Caco-2 (cell line): ENCODE data around the gene COX6B1. TPM values are rescaled to one million over a fixed set of nuclear protein-coding genes. Genes with fewer than 3 reads are reported as not detected.
A peak's percentile ranks its signal among the peaks of the same experiment; 100 is the strongest.

Source experiments
- BruUV-seq: library from RNA; stranded (reverse); fragments of 400-500 nt; replicated peaks from 2 replicates; lab custom pipeline; 2021; lab: Mats Ljungman, UMichigan
- CTCF ChIA-PET: fragments of 300-600 bp; sonication (Branson Sonifier 250); formaldehyde crosslinking; loops from one replicate; lab custom pipeline; 2022; ENCODE audit warnings: antibody characterized with exemption; lab: Charles Lee
- POLR2A ChIA-PET: fragments of 300-600 bp; sonication (Branson Sonifier 250); formaldehyde crosslinking; loops from one replicate; lab custom pipeline; 2022; ENCODE audit warnings: antibody characterized with exemption; lab: Charles Lee
- DNase-seq, 2 experiments: peaks; one replicate each; pipeline versions ENCODE4 v3.0.0 to v3.0.0-alpha.2; 2020 to 2022
- H3K27me3 ChIP-seq: replicated peaks from 2 replicates; pipeline ENCODE4 v1.6.0; 2011; ENCODE audit warnings: low read length; ENCODE audit not compliant: control insufficient read depth, insufficient read depth
- H3K36me3 ChIP-seq: 2 replicates; pipeline ENCODE4 v1.5.1; 2011; ENCODE audit warnings: low read length; ENCODE audit not compliant: control insufficient read depth, insufficient read depth
- H3K4me1 ChIP-seq: fragments of 250-450 bp; sonication (Bioruptor Pico); 2 replicates; pipeline ENCODE4 v1.5.1; 2020; ENCODE audit warnings: mild to moderate bottlenecking
- H3K4me3 ChIP-seq: 2 replicates; pipeline ENCODE4 v1.5.1; 2011; ENCODE audit warnings: low read depth, mild to moderate bottlenecking, control low read depth, low read length
- H3K9me3 ChIP-seq: fragments of 250-450 bp; sonication (Bioruptor Pico); 2 replicates; pipeline ENCODE4 v1.5.1; 2020; ENCODE audit warnings: mild to moderate bottlenecking, moderate library complexity
- H3K27ac Mint-ChIP-seq: one replicate; pipeline ENCODE4 v1.8.0; 2022; ENCODE audit warnings: mixed read lengths; ENCODE audit not compliant: unreplicated experiment
- H3K27me3 Mint-ChIP-seq: one replicate; pipeline ENCODE4 v1.8.0; 2022; ENCODE audit warnings: mixed read lengths; ENCODE audit not compliant: insufficient read depth, unreplicated experiment
- H3K36me3 Mint-ChIP-seq: one replicate; pipeline ENCODE4 v1.8.0; 2022; ENCODE audit warnings: mild to moderate bottlenecking, mixed read lengths; ENCODE audit not compliant: insufficient read depth, unreplicated experiment
- H3K4me1 Mint-ChIP-seq: one replicate; pipeline ENCODE4 v1.8.0; 2022; ENCODE audit warnings: low read depth, mixed read lengths; ENCODE audit not compliant: unreplicated experiment
- H3K4me3 Mint-ChIP-seq: one replicate; pipeline ENCODE4 v1.8.0; 2022; ENCODE audit warnings: mild to moderate bottlenecking, moderate library complexity, mixed read lengths; ENCODE audit not compliant: unreplicated experiment
- H3K9me3 Mint-ChIP-seq: one replicate; pipeline ENCODE4 v1.8.0; 2022; ENCODE audit warnings: mixed read lengths; ENCODE audit not compliant: unreplicated experiment
- intact Hi-C: fragments of 100-400 bp; cut with micrococcal nuclease; formaldehyde crosslinking; loops from one replicate; pipeline ENCODE4 v1.10.0; 2022; ENCODE audit not compliant: unreplicated experiment
- total RNA-seq: library from RNA; stranded (reverse); gene quantifications from 2 replicates; pipeline ENCODE4 v1.2.3, GENCODE V29; 2022
- TF ChIP-seq, protein P1 (sequence below), 2 experiments: fragments of 200-600 bp in 1 of 2; IDR thresholded peaks; 1 replicate in 1 of 2; 2 replicates in 1 of 2; pipeline versions ENCODE4 v1.5.1 to v1.8.0; 2011 to 2022; ENCODE audit warnings: antibody characterized with exemption in 1 of 2, control low read depth in 1 of 2, inconsistent platforms in 1 of 2, low read depth in 1 of 2, low read length in 1 of 2, mild to moderate bottlenecking in 1 of 2, moderate library complexity in 1 of 2; ENCODE audit not compliant: insufficient read depth in 1 of 2, severe bottlenecking in 1 of 2, unreplicated experiment in 1 of 2

The COX6B1 gene
- total RNA-seq, 1 experiment from 2014 or later, result 551 TPM

DNA sequence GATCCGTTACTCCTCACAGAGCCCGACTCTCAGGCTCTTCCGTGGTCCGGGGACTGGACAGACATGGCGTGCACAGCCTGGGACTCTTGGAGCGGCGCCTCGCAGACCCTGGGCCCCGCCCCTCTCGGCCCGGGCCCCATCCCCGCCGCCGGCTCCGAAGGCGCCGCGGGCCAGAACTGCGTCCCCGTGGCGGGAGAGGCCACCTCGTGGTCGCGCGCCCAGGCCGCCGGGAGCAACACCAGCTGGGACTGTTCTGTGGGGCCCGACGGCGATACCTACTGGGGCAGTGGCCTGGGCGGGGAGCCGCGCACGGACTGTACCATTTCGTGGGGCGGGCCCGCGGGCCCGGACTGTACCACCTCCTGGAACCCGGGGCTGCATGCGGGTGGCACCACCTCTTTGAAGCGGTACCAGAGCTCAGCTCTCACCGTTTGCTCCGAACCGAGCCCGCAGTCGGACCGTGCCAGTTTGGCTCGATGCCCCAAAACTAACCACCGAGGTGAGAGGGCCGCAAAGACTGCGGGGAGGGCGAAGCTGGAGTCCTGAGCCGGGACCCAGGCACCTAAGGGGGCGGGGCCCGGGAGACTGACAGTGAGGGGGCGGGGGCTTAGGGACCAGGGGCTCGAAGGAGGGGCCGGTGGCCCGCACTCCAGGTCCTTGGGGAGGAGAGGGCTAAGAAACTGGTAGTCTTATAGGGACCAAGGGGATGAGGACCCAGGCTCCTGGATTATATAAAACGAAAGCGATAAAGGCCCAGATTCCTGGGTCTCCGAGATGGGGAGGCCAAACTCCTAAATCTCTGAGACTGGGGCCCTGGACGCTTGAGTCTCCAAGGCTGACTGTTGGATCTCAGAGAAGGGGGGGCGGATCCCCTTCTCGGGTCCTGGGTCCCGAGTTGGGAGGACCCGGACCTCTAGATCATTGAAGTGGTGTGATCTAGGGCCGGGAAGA lies 4.6 kb upstream of the COX6B1 start:
- H3K4me3 Mint-ChIP-seq, result peak overlapping the region; percentile 74
- Histone ChIP-seq H3K36me3 (no peaks in the 10 kb centered on the region), H3K4me1 (peaks cover 26% of the 10 kb centered on the region), H3K27me3 (no peaks in the 10 kb centered on the region), H3K4me3 (peak overlapping the region; percentile 80), H3K9me3 (no peaks in the 10 kb centered on the region)
- no TSS peak for BruUV-seq
- peaks cover 28% of the 10 kb centered on the region for H3K36me3 Mint-ChIP-seq
- ChIA-PET POLR2A (interaction anchor here (0.5 to 1.9 kb wide), 6 partner anchors 8 to 133 kb away, joined by 3 to 10 read pairs (median 5); partner anchors contain the start of gene LIN37), CTCF (interaction anchor here (0.6 to 1.6 kb wide), 6 partner anchors 43 to 148 kb away, joined by 3 to 5 read pairs (median 3); no protein-coding TSS in a partner anchor)
- H3K9me3 Mint-ChIP-seq, result no peaks in the 10 kb centered on the region
- intact Hi-C loops, result loop anchor here (1.0 to 5.0 kb wide), 4 partner anchors 15 to 96 kb away; partner anchors contain the start of genes HAUS5 and TMEM147
- peak overlapping the region; percentile 36 for H3K27ac Mint-ChIP-seq
- DNase-seq, result peak; percentile 93 to 95
- peaks cover 12% of the 10 kb centered on the region for H3K4me1 Mint-ChIP-seq
- no peaks in the 10 kb centered on the region for H3K27me3 Mint-ChIP-seq
- TF ChIP-seq, protein P1, sequence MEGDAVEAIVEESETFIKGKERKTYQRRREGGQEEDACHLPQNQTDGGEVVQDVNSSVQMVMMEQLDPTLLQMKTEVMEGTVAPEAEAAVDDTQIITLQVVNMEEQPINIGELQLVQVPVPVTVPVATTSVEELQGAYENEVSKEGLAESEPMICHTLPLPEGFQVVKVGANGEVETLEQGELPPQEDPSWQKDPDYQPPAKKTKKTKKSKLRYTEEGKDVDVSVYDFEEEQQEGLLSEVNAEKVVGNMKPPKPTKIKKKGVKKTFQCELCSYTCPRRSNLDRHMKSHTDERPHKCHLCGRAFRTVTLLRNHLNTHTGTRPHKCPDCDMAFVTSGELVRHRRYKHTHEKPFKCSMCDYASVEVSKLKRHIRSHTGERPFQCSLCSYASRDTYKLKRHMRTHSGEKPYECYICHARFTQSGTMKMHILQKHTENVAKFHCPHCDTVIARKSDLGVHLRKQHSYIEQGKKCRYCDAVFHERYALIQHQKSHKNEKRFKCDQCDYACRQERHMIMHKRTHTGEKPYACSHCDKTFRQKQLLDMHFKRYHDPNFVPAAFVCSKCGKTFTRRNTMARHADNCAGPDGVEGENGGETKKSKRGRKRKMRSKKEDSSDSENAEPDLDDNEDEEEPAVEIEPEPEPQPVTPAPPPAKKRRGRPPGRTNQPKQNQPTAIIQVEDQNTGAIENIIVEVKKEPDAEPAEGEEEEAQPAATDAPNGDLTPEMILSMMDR (IDR thresholded peaks at IDR 0.05; ENCODE audit: insufficient read depth in 1 of 2, low read depth in 1 of 2, low read length in 1 of 2, severe bottlenecking in 1 of 2, unreplicated experiment in 1 of 2), result peak in 1 of 2 experiments; percentile 18

DNA sequence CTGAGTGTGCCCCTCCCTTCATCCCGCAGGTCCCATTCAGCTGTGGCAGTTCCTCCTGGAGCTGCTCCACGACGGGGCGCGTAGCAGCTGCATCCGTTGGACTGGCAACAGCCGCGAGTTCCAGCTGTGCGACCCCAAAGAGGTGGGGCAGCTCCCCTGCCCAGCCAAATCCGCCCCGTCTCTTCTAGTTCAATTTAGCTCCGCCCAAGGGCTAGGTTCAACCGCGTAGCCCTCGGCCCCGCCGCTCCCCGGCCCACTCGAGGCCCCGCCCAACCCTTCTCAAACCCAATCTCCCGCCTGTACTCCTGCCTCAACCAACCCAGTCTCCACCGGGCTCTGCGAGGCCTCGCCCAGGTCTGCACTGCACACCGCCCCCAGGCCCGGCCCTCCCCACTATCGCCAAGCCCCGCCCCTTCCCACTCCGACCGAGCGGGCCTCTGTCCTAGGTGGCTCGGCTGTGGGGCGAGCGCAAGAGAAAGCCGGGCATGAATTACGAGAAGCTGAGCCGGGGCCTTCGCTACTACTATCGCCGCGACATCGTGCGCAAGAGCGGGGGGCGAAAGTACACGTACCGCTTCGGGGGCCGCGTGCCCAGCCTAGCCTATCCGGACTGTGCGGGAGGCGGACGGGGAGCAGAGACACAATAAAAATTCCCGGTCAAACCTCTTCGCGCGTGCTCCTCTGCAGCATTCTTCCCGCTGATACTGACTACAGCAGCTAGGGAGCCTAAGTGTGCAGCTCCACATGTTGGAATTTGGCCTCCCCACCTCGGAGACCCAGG lies 3.7 kb upstream of the COX6B1 start:
- CTCF ChIA-PET, result interaction anchor here (0.6 to 1.6 kb wide), 4 partner anchors 10 to 134 kb away, joined by 3 read pairs; no protein-coding TSS in a partner anchor
- intact Hi-C loops, result loop anchor here (2.0 to 5.0 kb wide), 3 partner anchors 16 to 97 kb away; partner anchors contain the start of genes HAUS5 and TMEM147
- no peaks in the 10 kb centered on the region for H3K9me3 Mint-ChIP-seq
- peaks cover 37% of the 10 kb centered on the region for H3K36me3 Mint-ChIP-seq
- Histone ChIP-seq H3K36me3 (no peaks in the 10 kb centered on the region), H3K27me3 (no peaks in the 10 kb centered on the region), H3K4me1 (peaks cover 26% of the 10 kb centered on the region), H3K9me3 (no peaks in the 10 kb centered on the region), H3K4me3 (peak overlapping the region; percentile 80)
- H3K4me3 Mint-ChIP-seq, result peak overlapping the region; percentile 74
- TF ChIP-seq, protein P1 (IDR thresholded peaks at IDR 0.05; ENCODE audit: insufficient read depth in 1 of 2, low read depth in 1 of 2, low read length in 1 of 2, severe bottlenecking in 1 of 2, unreplicated experiment in 1 of 2), result no peak
- H3K27ac Mint-ChIP-seq, result peak overlapping the region; percentile 36
- H3K27me3 Mint-ChIP-seq, result no peaks in the 10 kb centered on the region
- H3K4me1 Mint-ChIP-seq, result peaks cover 12% of the 10 kb centered on the region
- POLR2A ChIA-PET, result interaction anchor here (0.5 to 1.9 kb wide), 9 partner anchors 8 to 217 kb away, joined by 3 to 11 read pairs (median 5); partner anchors contain the start of gene LIN37
- no TSS peak for BruUV-seq
- peak; percentile 96 to 98 for DNase-seq
